HL-60 (cell line): ENCODE results near the gene ATF7IP.

Experiments used
- DNase-seq, 2 experiments: peaks; one replicate each; pipeline ENCODE4 v3.0.0-alpha.2; 2010 to 2020; ENCODE audit warnings: low read depth in 1 of 2, low spot score in 1 of 2
- H3K27ac ChIP-seq: fragments of 250-450 bp; sonication (Bioruptor Pico); replicated peaks from 2 replicates; pipeline ENCODE4 v1.5.1; 2020; ENCODE audit warnings: mild to moderate bottlenecking, moderate library complexity
- H3K27me3 ChIP-seq: fragments of 250-450 bp; sonication (Bioruptor Pico); 2 replicates; pipeline ENCODE4 v1.5.1; 2021; ENCODE audit warnings: mild to moderate bottlenecking, moderate library complexity; ENCODE audit not compliant: insufficient read depth, poor library complexity, severe bottlenecking
- H3K4me3 ChIP-seq: replicated peaks from 2 replicates; pipeline ENCODE4 v1.5.1; 2011; ENCODE audit warnings: mild to moderate bottlenecking, control low read depth, low read length; ENCODE audit not compliant: insufficient read depth
- GABPA ChIP-seq: IDR thresholded peaks from 2 replicates; pipeline ENCODE4 v1.6.1; 2012; ENCODE audit warnings: low read depth
- POLR2AphosphoS5 ChIP-seq: IDR thresholded peaks from 2 replicates; pipeline ENCODE4 v1.6.1; 2012; ENCODE audit warnings: low read depth
- SPI1 ChIP-seq: IDR thresholded peaks from 2 replicates; pipeline ENCODE4 v1.6.1; 2012; ENCODE audit warnings: low read depth, mild to moderate bottlenecking, borderline replicate concordance
- TF ChIP-seq, protein P1 (sequence below): IDR thresholded peaks from 2 replicates; pipeline ENCODE4 v1.6.1; 2012; ENCODE audit warnings: low read depth; ENCODE audit not compliant: insufficient replicate concordance
- TF ChIP-seq, protein P2 (sequence below): IDR thresholded peaks from one replicate; pipeline ENCODE4 v1.5.1; 2011; ENCODE audit warnings: low read length, control low read depth, inconsistent platforms; ENCODE audit not compliant: insufficient read depth

Gene ATF7IP

DNA sequence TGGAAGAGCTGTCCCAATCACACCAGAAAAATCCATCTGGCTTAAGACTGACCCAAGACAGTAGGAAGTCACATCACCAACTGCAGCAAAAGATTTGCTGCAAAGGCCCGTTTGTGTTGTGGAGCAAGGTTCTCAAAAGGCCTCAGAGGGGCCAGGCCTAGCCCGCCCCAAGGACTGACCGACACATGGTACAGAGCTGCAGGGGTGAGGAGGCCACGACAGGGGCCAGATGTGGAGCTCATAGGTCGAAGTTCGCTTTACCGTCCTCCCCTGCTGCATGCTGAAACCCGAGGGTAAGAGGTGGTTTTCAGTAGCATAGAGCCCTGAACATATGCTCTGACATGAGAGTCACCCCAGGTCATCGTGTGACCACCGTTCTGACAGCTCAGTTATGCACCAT is 166.7 kb downstream of the ATF7IP start:
- Histone ChIP-seq H3K27ac (no peak overlapping the region), H3K4me3 (no peak overlapping the region), H3K27me3 (no peaks in the 10 kb centered on the region)
- TF ChIP-seq, protein P1, sequence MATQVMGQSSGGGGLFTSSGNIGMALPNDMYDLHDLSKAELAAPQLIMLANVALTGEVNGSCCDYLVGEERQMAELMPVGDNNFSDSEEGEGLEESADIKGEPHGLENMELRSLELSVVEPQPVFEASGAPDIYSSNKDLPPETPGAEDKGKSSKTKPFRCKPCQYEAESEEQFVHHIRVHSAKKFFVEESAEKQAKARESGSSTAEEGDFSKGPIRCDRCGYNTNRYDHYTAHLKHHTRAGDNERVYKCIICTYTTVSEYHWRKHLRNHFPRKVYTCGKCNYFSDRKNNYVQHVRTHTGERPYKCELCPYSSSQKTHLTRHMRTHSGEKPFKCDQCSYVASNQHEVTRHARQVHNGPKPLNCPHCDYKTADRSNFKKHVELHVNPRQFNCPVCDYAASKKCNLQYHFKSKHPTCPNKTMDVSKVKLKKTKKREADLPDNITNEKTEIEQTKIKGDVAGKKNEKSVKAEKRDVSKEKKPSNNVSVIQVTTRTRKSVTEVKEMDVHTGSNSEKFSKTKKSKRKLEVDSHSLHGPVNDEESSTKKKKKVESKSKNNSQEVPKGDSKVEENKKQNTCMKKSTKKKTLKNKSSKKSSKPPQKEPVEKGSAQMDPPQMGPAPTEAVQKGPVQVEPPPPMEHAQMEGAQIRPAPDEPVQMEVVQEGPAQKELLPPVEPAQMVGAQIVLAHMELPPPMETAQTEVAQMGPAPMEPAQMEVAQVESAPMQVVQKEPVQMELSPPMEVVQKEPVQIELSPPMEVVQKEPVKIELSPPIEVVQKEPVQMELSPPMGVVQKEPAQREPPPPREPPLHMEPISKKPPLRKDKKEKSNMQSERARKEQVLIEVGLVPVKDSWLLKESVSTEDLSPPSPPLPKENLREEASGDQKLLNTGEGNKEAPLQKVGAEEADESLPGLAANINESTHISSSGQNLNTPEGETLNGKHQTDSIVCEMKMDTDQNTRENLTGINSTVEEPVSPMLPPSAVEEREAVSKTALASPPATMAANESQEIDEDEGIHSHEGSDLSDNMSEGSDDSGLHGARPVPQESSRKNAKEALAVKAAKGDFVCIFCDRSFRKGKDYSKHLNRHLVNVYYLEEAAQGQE = no peak
- TF ChIP-seq GABPA = no peak
- TF ChIP-seq POLR2AphosphoS5 = no peak
- no peak for TF ChIP-seq SPI1
- TF ChIP-seq, protein P2, sequence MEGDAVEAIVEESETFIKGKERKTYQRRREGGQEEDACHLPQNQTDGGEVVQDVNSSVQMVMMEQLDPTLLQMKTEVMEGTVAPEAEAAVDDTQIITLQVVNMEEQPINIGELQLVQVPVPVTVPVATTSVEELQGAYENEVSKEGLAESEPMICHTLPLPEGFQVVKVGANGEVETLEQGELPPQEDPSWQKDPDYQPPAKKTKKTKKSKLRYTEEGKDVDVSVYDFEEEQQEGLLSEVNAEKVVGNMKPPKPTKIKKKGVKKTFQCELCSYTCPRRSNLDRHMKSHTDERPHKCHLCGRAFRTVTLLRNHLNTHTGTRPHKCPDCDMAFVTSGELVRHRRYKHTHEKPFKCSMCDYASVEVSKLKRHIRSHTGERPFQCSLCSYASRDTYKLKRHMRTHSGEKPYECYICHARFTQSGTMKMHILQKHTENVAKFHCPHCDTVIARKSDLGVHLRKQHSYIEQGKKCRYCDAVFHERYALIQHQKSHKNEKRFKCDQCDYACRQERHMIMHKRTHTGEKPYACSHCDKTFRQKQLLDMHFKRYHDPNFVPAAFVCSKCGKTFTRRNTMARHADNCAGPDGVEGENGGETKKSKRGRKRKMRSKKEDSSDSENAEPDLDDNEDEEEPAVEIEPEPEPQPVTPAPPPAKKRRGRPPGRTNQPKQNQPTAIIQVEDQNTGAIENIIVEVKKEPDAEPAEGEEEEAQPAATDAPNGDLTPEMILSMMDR = no peak
- DNase-seq = no peak

DNA sequence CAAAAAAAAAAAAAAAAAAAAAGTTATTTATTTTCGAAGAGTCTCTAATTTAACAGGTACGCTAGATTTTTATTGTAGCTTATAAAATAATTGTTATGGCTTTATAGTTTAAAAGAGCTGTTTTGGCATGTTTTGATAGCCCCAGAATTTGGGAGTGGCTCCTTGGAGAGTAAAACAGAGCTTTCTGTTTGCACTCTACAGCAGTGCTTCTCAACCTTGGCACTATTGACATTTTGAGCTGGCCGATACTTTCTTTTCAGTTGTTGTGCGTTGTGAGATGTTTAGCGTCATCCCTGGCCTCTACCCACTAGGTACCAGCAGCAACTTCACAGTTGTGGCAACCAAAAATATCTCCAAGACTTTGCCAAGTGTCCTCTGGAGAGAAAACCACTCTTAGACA is 171.6 kb downstream of the ATF7IP start:
- H3K27me3 ChIP-seq = no peaks in the 10 kb centered on the region
- H3K27ac ChIP-seq = no peak overlapping the region
- no peak for TF ChIP-seq GABPA
- TF ChIP-seq, protein P1 = no peak
- TF ChIP-seq, protein P2 = no peak
- no peak for TF ChIP-seq POLR2AphosphoS5
- no peak for TF ChIP-seq SPI1
- H3K4me3 ChIP-seq = no peak overlapping the region
- DNase-seq = no peak

DNA sequence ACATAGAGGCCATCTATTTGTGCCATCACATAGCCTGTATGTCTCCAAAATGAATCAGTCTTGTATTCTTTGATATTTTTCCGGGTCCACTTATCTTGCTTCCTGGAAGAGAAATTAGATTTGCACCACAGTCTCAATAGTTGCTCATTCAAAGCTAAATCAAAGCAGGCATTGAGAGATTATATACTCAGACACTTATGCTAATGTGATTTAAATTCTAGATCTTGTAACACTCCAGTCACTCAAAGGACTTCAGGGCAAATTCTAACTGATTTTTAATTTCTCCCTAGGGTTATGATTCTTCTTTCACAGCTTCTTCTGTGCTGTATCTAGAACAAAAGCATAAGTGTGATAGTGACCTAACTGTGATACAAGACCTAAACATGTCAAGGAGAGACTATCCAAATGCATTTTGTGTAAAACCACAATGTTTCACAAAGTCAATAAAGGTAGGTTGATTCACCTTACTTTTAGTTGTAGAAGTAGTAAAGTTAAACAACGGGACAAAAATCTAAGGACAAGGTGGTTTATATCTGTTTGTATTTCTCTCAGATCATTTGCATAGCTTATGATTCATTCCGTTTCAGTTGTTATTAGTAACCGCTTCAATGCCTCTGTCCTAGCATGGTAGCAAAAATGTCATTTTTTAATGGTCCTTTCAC is 175.4 kb downstream of the ATF7IP start:
- TF ChIP-seq POLR2AphosphoS5 = no peak
- no peak for TF ChIP-seq GABPA
- TF ChIP-seq, protein P2 = no peak
- no peak for TF ChIP-seq SPI1
- TF ChIP-seq, protein P1 = no peak
- no peak overlapping the region for H3K27ac ChIP-seq
- DNase-seq = no peak
- no peak overlapping the region for H3K4me3 ChIP-seq
- H3K27me3 ChIP-seq = no peaks in the 10 kb centered on the region
